Progenitor cell of endocrine pancreas (in vitro differentiated cells): Measurements from ENCODE around the gene TMEM267. TPM values are rescaled to one million over a fixed set of nuclear protein-coding genes. Genes with fewer than 3 reads are reported as not detected.

ENCODE experiments used
- DNase-seq: peaks from one replicate; pipeline ENCODE4 v3.0.0; 2021; ENCODE audit warnings: low spot score; ENCODE audit not compliant: unreplicated experiment
- H3K27ac Mint-ChIP-seq: 2 replicates; pipeline ENCODE4 v1.8.0; 2021; ENCODE audit warnings: mild to moderate bottlenecking, moderate library complexity, mixed read lengths
- H3K27me3 Mint-ChIP-seq: 2 replicates; pipeline ENCODE4 v1.8.0; 2021; ENCODE audit warnings: mixed read lengths
- H3K36me3 Mint-ChIP-seq: 2 replicates; pipeline ENCODE4 v1.8.0; 2022; ENCODE audit warnings: mixed read lengths; ENCODE audit not compliant: insufficient read depth
- H3K4me1 Mint-ChIP-seq: 2 replicates; pipeline ENCODE4 v1.8.0; 2021; ENCODE audit warnings: low read depth, mixed read lengths
- H3K4me3 Mint-ChIP-seq: 2 replicates; pipeline ENCODE4 v1.8.0; 2021; ENCODE audit warnings: low read depth, mild to moderate bottlenecking, moderate library complexity, mixed read lengths
- H3K9me3 Mint-ChIP-seq: 2 replicates; pipeline ENCODE4 v1.8.0; 2021; ENCODE audit warnings: low read depth, mixed read lengths
- total RNA-seq: library from RNA; stranded (reverse); gene quantifications from 2 replicates; pipeline ENCODE4 v1.2.1, GENCODE V29; 2021
- TF ChIP-seq, protein P1 (sequence below): fragments of 200-600 bp; sonication (generic); IDR thresholded peaks from one replicate; pipeline ENCODE4 v1.5.0; 2021; ENCODE audit warnings: antibody characterized with exemption, mild to moderate bottlenecking; ENCODE audit not compliant: unreplicated experiment

The TMEM267 gene
- total RNA-seq, 1 donor from 2014 or later: 8.6 TPM

DNA sequence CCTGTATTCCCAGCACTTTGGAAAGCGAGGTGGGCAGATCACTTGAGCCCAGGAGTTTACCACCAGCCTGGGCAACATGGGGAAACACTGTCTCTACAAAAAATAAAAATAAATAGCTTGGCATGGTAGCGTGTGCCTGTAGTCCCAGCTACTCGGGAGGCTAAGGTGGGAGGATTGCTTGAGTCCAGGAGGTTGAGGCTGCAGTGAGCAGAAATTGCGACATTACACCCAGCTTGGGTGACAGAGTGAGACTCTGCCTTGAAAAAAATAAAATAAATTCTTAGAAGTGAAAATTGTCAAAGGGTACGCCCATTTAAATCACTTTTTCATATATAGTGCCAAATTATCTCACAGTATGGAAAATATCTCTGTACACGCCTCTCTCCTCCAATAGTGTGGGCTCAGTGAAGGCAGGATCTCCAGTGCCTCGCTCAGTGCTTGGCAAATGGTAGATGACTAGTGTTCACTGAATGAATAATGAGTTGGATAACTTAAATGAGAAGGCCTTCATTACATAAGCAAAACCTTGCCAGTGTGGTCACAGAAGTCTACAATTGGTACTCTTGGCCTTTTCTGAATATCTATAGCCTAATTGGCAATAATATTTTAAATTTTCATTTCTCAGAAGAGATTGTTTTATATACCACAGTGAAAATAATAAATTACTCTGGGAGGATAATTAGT, 62.1 kb downstream of the TMEM267 start:
- no peak for DNase-seq
- H3K4me1 Mint-ChIP-seq: peaks cover 6% of the 10 kb centered on the region
- H3K36me3 Mint-ChIP-seq: no peaks in the 10 kb centered on the region
- no peaks in the 10 kb centered on the region for H3K27me3 Mint-ChIP-seq
- peak overlapping the region; percentile 50 for H3K27ac Mint-ChIP-seq
- H3K4me3 Mint-ChIP-seq: no peak overlapping the region
- peaks cover 1% of the 10 kb centered on the region for H3K9me3 Mint-ChIP-seq
- TF ChIP-seq, protein P1, sequence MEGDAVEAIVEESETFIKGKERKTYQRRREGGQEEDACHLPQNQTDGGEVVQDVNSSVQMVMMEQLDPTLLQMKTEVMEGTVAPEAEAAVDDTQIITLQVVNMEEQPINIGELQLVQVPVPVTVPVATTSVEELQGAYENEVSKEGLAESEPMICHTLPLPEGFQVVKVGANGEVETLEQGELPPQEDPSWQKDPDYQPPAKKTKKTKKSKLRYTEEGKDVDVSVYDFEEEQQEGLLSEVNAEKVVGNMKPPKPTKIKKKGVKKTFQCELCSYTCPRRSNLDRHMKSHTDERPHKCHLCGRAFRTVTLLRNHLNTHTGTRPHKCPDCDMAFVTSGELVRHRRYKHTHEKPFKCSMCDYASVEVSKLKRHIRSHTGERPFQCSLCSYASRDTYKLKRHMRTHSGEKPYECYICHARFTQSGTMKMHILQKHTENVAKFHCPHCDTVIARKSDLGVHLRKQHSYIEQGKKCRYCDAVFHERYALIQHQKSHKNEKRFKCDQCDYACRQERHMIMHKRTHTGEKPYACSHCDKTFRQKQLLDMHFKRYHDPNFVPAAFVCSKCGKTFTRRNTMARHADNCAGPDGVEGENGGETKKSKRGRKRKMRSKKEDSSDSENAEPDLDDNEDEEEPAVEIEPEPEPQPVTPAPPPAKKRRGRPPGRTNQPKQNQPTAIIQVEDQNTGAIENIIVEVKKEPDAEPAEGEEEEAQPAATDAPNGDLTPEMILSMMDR: no peak

GRCh38 chr5:43420241-43420640, 63.4 kb downstream of the TMEM267 start:
- H3K4me3 Mint-ChIP-seq: no peak overlapping the region
- no peak for DNase-seq
- H3K9me3 Mint-ChIP-seq: no peaks in the 10 kb centered on the region
- peaks cover 6% of the 10 kb centered on the region for H3K4me1 Mint-ChIP-seq
- TF ChIP-seq, protein P1: no peak
- H3K36me3 Mint-ChIP-seq: no peaks in the 10 kb centered on the region
- no peaks in the 10 kb centered on the region for H3K27me3 Mint-ChIP-seq
- no peak overlapping the region for H3K27ac Mint-ChIP-seq

- TF ChIP-seq, protein P1: no peak
- Mint-ChIP-seq H3K9me3 (no peaks in the 10 kb centered on the region), H3K4me1 (peaks cover 6% of the 10 kb centered on the region), H3K4me3 (no peak overlapping the region), H3K27me3 (no peaks in the 10 kb centered on the region), H3K27ac (no peak overlapping the region), H3K36me3 (no peaks in the 10 kb centered on the region)
- no peak for DNase-seq
Measured at GRCh38 chr5:43418561-43418960, 65.1 kb downstream of the TMEM267 start.

DNA sequence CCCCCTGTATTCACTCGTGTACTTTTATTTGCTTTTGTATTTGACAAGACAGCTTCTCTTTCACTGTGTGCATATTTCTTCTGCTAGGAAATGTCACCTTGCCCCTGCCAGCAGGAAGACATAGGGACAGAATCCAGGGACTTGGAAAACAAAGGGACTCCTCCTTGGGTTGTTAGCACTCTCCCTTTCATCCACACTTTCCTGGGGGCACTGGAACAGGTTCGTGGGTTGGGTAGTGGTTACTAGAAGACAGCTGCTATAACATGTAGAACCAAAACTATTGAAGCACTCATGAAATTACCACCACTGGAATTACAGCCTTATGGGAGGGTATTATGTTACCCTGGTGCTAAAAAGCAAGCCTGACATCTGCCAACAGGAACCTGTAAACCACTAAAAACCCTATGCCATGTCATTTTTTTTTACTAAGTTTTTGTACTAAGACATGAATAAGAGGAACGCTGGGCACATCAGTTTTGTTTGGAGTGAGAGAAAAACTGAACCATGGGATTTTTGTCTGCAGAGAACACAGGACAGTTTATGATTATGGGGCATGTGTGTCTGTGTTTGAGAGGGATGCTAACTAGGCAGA, 66.8 kb downstream of the TMEM267 start:
- no peaks in the 10 kb centered on the region for H3K27me3 Mint-ChIP-seq
- no peak overlapping the region for H3K4me3 Mint-ChIP-seq
- H3K27ac Mint-ChIP-seq: no peak overlapping the region
- H3K4me1 Mint-ChIP-seq: peaks cover 3% of the 10 kb centered on the region
- DNase-seq: no peak
- TF ChIP-seq, protein P1: no peak
- no peaks in the 10 kb centered on the region for H3K9me3 Mint-ChIP-seq
- no peaks in the 10 kb centered on the region for H3K36me3 Mint-ChIP-seq

DNA sequence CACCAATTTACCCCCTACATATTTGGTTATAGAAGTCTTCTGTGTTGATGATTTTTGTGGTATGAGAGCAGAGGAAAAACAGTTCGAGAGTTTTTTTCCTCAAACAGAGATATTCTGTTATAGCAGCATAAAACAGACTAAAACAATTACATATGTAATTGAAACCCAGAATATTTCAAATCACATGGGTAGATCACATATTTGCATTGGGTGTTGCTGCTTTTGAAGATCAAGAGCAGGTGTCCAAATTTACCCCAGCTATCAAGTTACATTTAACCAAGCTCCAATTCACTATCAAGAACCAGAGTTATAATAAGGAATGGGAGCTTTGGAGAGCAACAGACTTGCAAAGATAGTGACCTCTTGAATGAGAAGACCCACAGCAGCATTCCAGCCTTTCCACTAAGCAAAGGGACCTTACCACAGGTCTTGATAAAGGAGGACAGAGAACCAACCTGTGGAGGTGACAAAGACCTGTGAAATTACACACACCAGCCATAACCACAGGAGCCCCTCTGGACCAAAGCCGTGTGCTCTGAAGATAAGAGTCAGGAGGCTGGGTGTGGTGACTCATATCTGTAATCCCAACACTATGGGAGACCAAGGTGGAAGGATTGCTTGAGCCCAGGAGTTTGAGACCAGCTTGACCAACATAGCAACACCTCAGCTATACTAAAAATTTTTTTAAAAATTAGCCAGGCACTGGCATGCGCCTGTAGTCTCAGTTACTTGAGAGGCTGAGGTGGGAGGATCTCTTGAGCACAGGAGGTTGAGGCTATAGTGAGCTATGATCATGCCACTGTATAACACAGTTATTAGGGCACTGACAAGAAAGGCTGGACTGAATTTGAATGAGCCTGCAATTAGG, 67.5 kb downstream of the TMEM267 start:
- H3K36me3 Mint-ChIP-seq: no peaks in the 10 kb centered on the region
- no peak overlapping the region for H3K27ac Mint-ChIP-seq
- H3K27me3 Mint-ChIP-seq: no peaks in the 10 kb centered on the region
- no peak for DNase-seq
- H3K4me1 Mint-ChIP-seq: no peaks in the 10 kb centered on the region
- H3K9me3 Mint-ChIP-seq: no peaks in the 10 kb centered on the region
- no peak overlapping the region for H3K4me3 Mint-ChIP-seq
- TF ChIP-seq, protein P1: no peak
